Activated CD4-positive, alpha-beta T cell treated with anti-CD3 and anti-CD28 coated beads, Interleukin-2, amount 50 U/mL, for 4 hours (primary cell): Measurements from ENCODE around the gene SOX6.

Experiments used
- DNase-seq, 2 experiments: peaks; one replicate each; pipeline ENCODE4 v3.0.0-alpha.2; 2020

SOX6 gene

GRCh38 chr11:15918674-15919073 lies 437.7 kb downstream of the SOX6 start:
- DNase-seq: no peak

- no peak for DNase-seq
Measured at GRCh38 chr11:15918212-15918611, 438.1 kb downstream of the SOX6 start.
